Cardiac septum (tissue), 1 donor: ENCODE results near the gene BABAM1. TPM values are rescaled to one million over a fixed set of nuclear protein-coding genes. Genes with fewer than 3 reads are reported as not detected.
"Not testable (repeated sequence)": the region's sequence is repeated elsewhere in the genome, so short reads cannot be mapped to it uniquely, and the experiment has no call there.

Experiments
- DNase-seq: peaks from one replicate; pipeline ENCODE4 v3.0.0-alpha.2; 2020; ENCODE audit warnings: low spot score
- intact Hi-C: fragments of 100-400 bp; cut with DNase I; formaldehyde crosslinking; loops from one replicate; pipeline ENCODE4 v1.14.0; 2022
- total RNA-seq: library from RNA; stranded (reverse); fragmentation: NEBNext Ultra II Directional; extraction: Animal tissue kit (Norgen Biotek cat#: 25700); gene quantifications from one replicate; pipeline ENCODE4 v1.2.1, GENCODE V29; 2021
- donor health status: DM: no; HTN: no; CAD: no.

The BABAM1 gene
- total RNA-seq, 1 donor from 2014 or later = 70.5 TPM

GRCh38 chr19:17262557-17262956, 4.7 kb upstream of the BABAM1 start:
- no peak for DNase-seq
- intact Hi-C loops = no loop called here

DNA sequence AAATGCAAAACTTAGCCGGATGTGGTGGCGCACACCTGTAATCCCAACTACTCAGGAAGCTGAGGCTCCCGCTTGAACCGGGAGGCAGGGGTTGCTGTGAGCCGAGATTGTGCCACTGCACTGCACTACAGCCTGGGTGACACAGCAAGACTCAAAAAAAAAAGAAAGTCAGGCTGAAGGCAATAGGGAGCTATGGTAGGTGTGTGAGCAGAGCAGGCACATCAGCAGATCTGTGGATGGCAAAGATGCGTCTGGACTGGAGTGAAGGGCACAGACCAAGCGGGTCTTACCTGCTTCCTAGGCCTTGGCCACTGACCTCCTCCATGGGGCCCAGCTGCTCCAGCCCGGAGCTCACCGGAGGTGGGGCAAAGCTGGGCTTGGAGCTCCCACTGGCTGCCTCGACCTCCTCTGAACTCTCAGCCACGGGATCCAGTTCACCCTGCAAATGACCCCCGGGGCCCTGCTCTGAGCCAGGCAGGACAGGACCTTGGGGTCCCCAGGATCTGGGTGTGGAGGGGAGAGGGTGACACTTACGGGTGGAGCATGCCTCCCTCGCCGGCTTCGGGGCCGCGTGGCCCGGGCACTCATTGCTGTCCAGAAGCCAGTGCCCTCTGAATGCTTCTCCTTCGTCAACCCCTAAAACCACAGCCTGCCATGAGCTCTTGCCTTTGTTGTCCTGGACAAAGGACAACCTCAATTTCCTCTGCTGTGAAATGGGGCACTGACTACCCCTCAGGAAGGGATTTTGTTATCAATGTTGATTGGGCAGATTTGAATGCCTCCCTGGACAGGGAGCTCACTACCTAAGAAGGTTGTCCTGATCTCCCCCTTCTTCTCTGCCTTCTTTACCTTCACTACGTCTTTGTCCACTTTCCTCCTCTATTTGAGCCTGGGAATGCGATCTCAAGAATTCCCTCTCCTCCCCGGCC, 3.3 kb upstream of the BABAM1 start:
- intact Hi-C loops = no loop called here
- DNase-seq = no peak

DNA sequence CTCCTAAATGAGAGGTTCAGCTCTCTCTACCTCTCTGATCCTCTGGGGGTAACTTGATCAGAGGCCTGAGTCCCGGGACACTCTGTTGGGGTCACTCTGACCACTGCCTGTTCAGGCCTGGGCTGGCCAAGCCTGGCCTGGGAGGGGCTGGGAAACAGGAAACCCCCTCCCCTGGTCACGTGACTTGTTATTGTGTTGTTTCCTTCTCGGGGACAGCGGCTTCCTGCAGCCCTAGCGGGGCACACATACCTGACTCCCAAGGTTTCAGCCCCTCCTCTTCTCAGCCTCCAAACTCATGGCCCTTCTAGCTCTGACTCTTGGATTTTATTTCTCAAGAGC, 2.6 kb upstream of the BABAM1 start, which contains the start of gene USHBP1:
Gene USHBP1, minus strand, starts transcription at position 105 of the 339 bp plus-strand sequence. CDS start 446 bp downstream, outside the sequence.
- intact Hi-C loops = no loop called here
- DNase-seq = no peak

DNA sequence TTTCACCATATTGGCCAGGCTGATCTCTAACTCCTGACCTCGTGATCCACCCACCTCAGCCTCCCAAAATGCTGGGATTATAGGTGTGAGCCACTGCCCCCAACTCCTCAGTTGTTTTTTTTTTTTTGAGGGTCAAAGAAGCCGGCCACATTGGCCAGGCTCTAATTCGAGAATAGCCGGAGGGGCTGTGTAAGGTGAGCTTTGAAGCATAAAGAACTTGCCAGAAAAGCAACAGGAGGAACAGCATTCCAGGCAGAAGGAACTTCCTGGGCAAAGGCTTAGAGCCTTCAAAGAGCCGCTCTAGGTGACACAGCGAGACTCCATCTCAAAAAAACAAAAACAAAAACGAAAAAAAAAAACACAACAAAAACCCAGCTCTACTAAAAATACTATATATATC, 1.2 kb upstream of the BABAM1 start:
- DNase-seq = no peak
- intact Hi-C loops = loop anchor here (2.0 kb wide), 1 partner anchor 51 kb away; the partner anchor contains the start of gene USE1

DNA sequence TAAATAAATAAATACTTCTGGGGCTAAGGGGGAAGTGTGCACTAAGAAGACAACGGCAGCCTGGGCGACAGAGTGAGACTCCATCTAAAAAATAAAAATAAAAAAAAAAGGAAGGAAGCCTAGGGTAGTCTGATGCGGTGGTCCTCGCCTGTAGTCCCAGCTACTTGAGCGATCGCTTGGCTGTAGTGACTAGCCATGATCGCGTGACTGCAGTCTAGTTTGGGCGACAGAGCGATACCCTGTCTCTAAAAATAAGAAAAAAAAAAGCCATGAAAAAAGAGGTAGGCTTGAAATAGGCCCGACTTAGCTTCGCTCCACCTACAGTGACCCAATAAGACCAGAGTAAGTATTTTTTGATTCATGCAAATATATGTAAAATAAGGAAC, 661 bp upstream of the BABAM1 start:
- intact Hi-C loops = loop anchor here (2.0 kb wide), 1 partner anchor 52 kb away; the partner anchor contains the start of gene USE1
- no peak for DNase-seq

DNA sequence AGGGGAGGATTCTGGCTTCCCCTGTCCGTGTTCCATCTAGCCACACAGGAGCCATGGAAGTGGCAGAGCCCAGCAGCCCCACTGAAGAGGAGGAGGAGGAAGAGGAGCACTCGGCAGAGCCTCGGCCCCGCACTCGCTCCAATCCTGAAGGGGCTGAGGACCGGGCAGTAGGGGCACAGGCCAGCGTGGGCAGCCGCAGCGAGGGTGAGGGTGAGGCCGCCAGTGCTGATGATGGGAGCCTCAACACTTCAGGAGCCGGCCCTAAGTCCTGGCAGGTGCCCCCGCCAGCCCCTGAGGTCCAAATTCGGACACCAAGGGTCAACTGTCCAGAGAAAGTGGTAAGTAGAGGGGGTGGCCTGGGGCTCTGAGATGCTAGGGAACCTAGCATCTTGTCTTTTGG, 1.5 kb downstream of the BABAM1 start:
- intact Hi-C loops = no loop called here

GRCh38 chr19:17274892-17275291, 7.6 kb downstream of the BABAM1 start:
- DNase-seq, intact Hi-C loops: not testable (repeated sequence)

More for the DNA sequence above, 1.5 kb downstream of the BABAM1 start:
- DNase-seq = no peak

DNA sequence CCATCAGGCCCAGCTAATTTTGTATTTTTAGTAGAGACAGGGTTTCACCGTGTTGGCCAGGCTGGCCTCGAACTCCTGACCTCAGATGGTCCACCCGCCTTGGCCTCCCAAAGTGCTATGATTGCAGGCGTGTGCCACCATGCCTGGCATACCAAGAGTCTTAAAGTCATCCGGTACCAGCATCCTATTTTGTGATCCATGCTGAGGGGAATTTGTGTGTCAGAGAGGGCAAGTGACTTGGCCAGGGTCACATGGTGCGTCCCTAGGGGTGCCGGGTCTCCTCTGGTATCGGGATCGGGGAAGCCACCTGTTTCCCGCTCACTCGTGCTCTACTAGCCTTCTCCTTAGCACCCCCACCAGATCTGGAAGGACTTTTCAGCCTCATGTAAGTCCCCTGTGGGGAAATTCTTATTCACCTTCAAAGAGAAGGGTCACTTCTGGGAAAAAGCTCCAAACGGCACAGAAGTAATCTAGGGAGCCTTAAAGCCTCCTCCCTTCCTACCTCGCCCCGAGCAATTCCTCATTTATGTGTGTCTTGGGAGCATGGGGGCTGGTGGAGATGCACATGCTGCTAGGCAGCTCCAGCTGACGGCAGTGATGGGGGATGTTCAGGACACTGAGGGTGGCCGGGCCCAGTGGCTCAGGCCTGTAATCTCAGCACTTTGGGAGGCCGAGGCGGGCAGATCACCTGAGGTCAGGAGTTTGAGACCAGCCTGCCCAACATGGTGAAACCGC, 8.4 kb downstream of the BABAM1 start:
- intact Hi-C loops = no loop called here
- no peak for DNase-seq

DNA sequence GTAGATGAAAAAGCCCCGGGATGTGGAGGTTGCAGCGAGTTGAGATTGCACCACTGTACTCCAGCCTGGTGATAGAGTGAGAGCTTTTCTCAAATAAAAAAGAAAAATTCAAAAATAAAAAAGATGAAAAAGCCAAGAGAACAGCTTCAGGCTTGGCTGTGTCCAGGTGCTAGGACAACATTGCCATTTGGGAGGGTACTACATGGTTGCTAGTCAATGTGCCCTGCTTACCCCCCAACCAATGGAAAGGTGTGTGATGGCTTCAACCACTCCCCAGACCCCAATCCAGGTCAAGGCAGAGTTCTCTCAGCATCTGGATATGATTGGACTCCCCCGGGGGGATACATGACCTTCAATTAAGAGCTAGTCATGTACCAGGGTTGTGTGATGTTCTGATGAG, 12.2 kb downstream of the BABAM1 start:
- DNase-seq = no peak
- intact Hi-C loops = no loop called here

DNA sequence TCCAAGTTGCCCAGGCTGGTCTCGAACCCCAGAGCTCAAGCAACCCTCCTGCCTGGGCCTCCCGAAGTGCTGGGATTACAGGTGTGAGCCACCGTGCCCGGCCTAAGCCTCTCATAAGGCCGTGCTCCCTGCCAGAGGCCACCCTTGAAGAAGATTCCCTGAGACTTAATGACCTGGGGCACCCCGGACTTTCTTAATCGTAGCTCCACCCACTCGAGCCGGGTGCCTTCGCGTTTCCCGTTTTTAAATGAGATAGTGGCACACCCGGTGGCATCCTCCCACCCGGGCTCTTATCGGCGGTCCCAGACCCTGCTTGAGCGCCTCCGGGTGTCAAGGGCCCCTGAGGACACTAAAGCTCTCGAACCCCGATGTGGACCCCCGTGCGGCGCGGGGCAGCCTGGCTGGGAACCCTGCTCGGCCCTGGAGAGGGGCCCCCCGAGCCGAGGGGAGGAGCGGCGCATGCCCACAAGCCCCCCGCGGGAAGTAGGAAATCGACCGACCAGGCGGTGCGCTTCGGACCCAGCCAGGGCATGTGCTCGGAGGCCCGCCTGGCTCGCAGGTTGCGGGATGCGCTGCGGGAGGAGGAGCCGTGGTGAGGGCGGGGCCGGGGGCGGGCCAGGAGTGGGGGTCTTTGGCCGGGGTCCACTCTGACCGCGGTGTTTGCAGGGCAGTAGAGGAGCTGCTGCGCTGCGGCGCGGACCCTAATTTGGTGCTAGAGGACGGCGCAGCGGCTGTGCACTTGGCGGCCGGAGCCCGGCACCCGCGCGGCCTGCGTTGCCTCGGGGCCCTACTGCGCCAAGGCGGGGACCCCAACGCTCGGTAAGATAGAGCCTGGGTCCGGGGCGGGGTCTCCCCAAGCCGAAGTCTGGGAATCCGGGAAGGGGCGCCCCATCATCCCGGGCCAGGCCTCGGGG, 14.4 kb downstream of the BABAM1 start, which contains the start of gene ANKLE1:
Gene ANKLE1, plus strand, starts transcription at position 511 of the 914 bp plus-strand sequence. Its CDS starts 20 bp downstream, at position 531.
- peak; percentile 82 for DNase-seq
- intact Hi-C loops = loop anchor here (1.0 to 5.0 kb wide), 3 partner anchors 76 to 509 kb away; no protein-coding TSS in a partner anchor

DNA sequence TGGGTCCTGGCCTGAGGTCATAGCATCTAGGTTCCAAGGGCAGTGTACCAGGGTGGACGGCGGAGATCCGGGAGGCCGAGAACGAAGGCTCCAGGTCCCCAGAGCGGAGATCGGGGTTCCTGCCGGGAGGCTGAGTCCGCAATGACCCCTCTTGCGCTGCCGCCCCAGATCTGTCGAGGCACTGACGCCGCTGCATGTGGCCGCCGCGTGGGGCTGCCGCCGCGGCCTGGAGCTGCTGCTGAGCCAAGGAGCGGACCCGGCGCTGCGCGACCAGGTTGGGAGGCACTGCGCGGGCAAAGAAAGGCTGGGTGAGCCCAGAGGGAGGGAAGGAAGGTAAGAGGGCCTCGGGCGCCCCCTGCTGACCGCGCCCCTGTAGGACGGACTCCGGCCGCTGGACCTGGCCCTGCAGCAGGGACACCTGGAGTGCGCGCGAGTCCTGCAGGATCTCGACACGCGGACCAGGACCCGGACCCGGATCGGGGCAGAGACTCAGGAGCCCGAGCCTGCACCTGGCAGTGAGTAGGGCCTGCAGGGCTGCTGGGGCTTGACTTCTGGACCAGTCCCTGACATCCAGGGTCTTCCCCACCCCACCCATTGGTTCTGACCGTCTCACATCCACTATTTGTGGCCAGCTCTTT, 15.4 kb downstream of the BABAM1 start:
- intact Hi-C loops = loop anchor here (1.0 to 5.0 kb wide), 3 partner anchors 77 to 510 kb away; no protein-coding TSS in a partner anchor
- peak; percentile 93 for DNase-seq

DNA sequence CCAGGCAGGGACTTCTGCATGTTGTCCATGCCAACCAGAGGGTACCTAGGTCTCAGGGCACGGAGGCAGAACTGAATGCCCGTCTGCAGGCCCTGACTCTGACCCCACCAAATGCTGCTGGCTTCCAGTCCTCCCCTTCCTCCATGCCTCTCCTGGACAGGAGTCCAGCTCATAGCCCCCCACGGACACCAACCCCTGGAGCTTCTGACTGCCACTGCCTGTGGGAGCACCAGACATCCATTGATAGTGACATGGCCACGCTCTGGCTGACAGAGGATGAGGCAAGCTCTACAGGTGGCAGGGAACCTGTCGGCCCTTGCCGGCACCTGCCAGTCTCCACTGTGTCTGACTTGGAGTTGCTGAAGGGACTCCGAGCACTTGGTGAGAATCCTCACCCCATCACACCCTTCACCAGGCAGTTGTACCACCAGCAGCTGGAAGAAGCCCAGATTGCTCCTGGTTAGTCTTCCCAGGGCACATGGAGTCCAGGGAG, 16.3 kb downstream of the BABAM1 start:
- intact Hi-C loops = loop anchor here (2.0 to 5.0 kb wide), 2 partner anchors 217 to 511 kb away; no protein-coding TSS in a partner anchor
- no peak for DNase-seq

DNA sequence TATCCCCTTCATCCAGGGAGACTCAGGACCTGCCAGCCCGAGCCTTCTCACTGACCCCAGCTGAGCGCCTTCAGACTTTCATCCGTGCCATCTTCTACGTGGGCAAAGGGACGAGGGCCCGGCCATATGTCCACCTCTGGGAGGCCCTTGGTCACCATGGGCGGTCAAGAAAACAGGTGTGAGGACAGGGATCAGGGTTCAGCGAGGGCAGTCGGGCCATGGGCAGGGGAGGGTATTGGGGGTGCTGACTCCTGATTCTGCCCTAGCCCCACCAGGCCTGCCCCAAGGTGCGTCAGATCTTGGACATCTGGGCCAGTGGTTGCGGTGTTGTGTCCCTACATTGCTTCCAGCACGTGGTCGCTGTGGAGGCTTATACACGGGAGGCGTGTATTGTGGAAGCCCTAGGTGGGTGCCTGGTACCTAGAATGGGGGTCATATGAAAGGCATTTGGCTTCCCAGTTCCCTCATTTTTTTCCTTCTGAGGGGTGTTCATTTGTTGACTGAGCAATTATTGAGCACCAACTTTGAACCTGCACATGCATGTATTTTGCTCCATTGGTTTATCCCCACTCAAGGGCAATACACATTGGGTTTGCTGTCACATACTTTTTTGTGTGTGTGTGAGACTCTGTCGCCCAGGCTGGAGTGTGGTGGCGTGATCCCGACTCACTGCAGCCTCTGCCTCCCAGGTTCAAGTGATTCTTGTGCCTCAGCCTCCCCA, 18.3 kb downstream of the BABAM1 start:
- intact Hi-C loops = no loop called here
- DNase-seq = no peak

DNA sequence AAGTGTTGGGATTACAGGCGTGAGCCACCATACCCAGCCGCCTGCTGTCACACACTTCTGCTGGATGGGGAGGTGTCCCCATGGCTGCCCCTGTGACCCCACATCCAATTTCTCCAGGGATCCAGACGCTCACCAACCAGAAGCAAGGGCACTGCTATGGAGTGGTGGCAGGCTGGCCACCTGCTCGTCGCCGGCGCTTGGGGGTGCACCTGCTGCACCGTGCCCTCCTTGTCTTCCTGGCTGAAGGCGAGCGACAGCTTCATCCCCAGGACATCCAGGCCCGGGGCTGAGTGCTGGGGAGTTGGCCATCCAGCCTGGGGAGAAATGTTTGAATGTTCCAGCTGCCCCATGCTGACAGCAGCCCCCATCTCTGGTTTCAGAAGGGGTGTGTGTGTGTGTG, 19.0 kb downstream of the BABAM1 start:
- no peak for DNase-seq
- intact Hi-C loops = no loop called here

DNA sequence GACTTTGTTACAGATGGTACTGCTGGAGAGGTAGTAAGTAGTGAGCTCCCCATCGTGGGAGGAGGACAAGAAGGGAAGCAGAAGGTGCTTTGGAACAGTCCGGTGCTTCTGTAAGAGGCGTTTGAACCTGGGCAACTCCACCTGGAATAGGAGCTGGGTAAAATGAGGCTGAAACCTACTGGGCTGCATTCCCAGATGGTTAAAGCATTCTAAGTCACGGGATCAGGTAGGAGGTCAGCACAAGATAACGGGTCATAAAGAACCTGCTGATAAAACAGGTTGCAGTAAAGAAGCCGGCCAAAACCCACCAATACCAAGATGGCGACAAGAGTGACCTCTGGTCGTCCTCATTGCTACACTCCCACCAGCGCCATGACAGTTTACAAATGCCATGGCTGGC, 19.5 kb downstream of the BABAM1 start:
- DNase-seq = no peak
- intact Hi-C loops = no loop called here

DNA sequence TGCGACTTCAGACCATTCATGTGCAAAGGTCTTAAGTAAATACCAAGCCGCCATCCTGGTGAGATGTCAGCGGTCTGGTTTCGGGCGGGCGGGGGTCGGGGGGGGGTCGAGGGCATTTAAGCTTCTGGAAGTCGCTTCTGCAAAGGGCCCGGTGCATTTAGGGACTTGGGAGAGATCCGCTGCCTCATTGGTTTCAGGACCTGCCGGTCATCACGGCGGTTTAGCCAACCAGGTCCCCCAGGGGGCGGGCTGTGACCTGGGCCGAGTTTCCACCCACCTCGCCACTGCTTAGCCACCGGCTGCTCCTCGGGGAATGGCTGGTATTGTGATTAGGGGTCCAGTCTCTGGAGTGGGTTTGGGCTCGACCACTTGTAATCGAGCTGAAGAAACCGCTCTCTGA, 22.2 kb downstream of the BABAM1 start:
- peak; percentile 88 for DNase-seq
- intact Hi-C loops = no loop called here

DNA sequence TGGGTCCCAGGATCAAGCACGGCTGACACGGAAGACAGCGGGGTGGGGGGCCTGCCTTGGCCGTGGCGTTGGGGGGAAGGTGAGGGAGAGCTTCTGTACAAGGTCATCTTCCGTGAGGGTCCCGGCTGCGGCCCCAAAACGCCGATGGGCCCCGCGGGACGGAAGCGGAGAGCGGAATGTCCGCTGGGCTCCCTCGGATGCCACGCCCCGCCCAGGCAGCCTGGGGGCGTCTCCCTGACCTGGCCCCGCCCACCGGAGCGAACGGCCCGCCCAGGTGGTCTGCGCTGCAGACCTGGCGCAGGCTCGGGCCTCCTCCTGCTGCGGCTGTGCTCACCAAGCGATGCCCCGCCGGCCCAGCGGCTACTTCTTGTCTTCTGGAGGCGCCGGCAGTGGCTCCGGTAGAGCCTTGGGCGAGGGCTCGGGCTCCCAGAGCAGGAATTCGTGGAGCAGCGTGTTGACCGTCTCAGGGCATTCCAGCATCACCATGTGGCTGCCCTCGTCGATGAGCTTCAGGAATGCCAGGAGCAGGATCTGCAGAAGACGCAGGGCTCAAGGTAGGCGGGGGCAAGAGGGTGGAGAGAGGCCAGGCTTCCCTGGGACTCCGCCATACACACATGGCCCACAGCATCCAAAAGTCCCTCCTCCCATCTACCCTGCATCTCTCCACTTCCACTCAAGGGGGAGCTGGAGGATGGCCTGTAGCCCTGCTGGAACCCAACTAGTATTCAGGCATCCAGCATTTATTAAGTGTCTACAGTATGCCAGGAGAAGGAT, 25.2 kb downstream of the BABAM1 start:
- intact Hi-C loops = loop anchor here (1.0 kb wide), 1 partner anchor 94 kb away; no protein-coding TSS in a partner anchor
- DNase-seq = peak; percentile 82
